Stimulated activated CD4-positive, alpha-beta T cell treated with anti-CD3 and anti-CD28 coated beads, Interleukin-4, amount 100 ng/mL, for 1 hour (primary cell): Measurements from ENCODE around the gene GALNT9.
A peak's percentile ranks its signal among the peaks of the same experiment; 100 is the strongest.

Source experiments
- DNase-seq: peaks from one replicate; pipeline ENCODE4 v3.0.0-alpha.2; 2020

Gene GALNT9

GRCh38 chr12:132344181-132344580, 14.8 kb upstream of the GALNT9 start:
- no peak for DNase-seq

DNA sequence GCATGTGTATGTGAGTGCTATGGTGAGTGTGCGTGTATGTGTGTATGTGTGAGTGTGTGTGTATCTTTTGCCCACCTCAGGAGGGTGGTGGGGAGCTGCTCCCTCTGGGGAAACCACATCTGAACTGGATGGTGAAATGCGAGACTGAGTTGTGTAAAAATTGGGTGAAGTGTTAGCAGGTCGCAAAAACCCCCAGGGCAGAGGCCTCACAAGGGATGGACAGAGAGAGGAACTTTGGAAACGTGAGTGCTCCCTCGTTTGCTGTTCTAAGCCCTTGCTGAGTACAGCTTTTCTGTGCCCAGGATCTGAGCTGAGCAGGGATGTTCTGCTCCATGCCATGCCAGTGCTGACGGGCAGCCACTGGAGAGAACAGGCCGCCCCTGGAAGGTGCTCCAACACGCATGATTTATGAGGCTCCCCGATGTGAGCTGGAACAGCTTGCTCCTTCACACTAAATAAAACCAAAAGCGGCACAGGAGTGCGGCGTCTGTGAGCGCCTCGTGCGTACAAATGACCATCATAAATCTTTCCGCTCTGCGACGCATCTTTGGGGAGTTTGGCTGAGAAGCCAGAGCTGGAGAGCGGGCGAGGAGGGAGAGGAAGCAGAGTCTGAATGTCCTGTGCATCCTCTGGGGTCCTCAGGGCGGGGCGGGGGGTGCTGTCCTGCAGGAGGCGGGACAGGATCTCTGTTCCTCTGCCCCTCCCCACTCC, 14.1 kb upstream of the GALNT9 start:
- DNase-seq, result no peak

GRCh38 chr12:132342251-132343227, 13.2 kb upstream of the GALNT9 start:
- DNase-seq, result no peak

- no peak for DNase-seq
These were observed 12.1 kb upstream of the GALNT9 start for GRCh38 chr12:132341318-132342050.

DNA sequence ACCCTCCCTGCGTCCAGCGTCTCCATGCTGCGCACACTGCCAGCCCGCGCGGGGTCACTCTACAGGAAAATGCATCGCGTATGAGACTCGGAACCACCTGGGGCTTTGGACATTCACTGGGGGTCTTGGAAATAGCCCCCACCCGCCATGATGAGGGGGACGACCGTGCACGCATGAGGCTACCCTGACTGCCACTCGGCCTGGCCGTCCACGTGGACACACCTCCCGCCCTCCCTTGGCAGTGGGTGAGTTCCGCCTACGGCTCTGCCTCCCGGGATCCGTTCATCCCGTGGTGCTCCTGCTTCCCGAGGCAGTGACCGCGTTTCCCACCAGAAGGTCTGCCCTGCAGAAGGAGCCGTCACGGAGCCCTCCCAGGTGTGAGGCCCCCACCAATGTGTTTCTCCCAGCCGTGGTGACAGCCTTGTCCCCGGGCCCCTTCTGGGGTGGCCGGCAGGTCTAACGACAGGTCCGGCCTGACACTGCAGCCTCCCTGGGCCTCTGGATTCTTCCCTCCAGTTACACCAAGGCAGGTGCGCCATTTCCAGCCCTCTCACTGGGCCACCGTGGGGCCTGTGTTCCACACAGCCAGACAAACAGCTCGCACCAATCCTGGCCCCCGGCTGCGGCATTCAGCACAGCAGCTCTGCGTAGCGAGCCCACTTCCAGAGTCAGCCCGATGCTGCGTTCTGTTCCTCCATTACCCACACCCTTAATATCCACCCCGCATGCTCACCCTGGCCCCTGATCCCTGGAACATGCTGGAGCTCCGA, 11.1 kb upstream of the GALNT9 start:
- no peak for DNase-seq

DNA sequence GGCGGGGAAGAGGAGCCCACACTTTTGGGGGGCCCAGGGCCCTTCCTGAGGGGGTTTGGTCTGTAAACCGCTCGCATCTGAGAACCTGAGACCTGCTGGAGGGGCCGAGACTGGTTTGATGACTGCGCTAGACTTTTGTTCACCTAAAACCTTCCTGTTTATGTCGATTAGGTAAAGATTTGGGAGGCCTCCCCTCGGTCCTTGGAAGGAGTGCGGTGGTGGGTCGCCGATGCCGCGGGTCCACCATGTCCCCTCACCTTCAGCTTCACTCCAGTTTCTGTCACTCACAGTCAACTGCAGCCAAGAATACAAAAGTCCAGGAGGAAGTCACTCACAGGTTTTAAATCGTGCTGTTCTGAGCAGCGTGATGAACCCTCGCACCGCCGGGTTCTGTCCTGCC, 10.5 kb upstream of the GALNT9 start:
- DNase-seq, result no peak

GRCh38 chr12:132338781-132339180, 9.4 kb upstream of the GALNT9 start:
- no peak for DNase-seq

DNA sequence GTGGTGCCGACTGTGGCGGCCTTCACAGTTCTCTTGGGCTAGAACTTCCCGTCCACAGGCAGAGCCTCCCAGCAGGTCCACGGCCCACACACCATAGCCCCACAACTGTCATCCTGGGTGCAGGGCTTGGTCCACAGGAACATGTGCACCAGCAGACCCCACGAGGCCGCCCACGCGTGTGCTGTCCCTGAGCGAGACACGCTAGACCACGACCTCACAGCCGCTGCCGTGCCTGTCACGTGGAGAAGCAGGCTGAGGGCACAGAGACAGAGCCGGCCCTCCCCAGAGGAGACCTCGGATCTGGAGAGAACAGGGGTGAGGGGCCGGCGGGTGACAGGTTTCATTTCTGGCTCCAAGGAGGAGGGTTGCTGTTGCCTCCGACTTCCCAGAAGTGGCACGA, 8.9 kb upstream of the GALNT9 start:
- DNase-seq, result no peak

GRCh38 chr12:132337557-132337956, 8.2 kb upstream of the GALNT9 start:
- DNase-seq, result no peak

GRCh38 chr12:132336451-132337413, 7.3 kb upstream of the GALNT9 start:
- DNase-seq, result no peak

DNA sequence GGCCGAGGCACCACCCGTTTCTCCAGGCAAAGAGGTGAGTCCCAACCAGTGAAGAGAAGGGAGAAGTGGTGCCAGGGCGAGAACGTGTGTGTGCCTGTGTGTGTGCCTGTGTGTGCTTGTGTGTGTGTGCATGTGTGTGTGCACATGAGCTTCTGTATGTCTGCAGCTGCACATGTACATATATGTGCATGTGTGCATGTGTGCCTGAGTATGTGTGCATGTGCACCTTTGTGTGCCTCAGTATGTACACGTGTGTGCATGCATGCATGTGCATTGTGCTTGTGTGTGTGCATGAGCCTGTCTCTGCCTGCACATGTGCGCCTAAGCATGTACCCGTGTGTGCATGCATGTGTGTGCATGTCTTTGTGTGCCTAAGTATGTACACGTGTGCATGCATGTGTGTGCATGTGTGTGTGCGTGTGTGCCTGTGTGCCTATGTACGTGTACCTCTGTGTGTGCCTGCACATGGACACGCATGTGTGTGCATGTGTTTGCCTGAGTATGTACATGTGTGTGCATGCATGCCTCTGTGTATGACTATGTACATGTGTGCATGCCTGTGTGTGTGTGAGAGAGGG, 5.9 kb upstream of the GALNT9 start:
- no peak for DNase-seq

DNA sequence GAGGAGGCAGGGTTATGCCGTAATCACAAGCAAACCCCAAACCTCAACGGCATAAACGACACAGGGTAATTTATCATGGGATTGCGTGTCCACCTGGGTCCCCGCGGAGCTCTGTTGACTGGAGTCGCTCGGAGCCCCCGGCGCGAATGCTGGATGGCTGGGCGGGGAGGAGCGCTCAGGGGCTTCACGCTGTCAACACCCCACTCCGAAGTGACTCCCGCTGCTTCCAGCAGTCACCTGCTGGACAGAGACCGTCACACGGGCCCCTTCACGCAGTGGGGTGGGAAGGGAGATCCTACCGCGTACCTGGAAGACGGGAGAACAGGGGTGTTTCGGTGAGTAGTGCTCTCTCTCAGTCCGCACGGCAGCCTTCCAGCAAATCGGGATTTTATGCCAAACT, 4.4 kb upstream of the GALNT9 start:
- no peak for DNase-seq

DNA sequence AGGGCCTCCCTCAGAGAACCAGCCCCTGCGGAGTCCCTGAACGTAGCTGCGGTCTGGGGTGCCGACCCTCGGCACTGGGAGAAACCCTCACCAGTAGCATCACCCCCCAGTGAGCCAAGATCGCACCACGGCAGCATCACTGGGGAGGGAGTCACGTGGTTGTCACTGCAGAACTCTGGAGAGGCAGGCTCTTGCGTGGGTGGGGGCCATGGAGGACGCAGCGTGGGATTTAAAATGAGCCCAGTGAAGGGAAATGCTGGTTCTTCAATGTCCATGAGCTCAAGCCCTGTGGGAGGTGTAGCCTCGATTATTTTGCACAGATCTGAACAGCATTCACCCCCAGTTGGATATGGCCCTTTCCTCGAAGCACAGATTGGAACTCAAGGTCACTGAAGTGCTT, 3.9 kb upstream of the GALNT9 start:
- no peak for DNase-seq

GRCh38 chr12:132330549-132330881, 1.1 kb upstream of the GALNT9 start:
- no peak for DNase-seq

DNA sequence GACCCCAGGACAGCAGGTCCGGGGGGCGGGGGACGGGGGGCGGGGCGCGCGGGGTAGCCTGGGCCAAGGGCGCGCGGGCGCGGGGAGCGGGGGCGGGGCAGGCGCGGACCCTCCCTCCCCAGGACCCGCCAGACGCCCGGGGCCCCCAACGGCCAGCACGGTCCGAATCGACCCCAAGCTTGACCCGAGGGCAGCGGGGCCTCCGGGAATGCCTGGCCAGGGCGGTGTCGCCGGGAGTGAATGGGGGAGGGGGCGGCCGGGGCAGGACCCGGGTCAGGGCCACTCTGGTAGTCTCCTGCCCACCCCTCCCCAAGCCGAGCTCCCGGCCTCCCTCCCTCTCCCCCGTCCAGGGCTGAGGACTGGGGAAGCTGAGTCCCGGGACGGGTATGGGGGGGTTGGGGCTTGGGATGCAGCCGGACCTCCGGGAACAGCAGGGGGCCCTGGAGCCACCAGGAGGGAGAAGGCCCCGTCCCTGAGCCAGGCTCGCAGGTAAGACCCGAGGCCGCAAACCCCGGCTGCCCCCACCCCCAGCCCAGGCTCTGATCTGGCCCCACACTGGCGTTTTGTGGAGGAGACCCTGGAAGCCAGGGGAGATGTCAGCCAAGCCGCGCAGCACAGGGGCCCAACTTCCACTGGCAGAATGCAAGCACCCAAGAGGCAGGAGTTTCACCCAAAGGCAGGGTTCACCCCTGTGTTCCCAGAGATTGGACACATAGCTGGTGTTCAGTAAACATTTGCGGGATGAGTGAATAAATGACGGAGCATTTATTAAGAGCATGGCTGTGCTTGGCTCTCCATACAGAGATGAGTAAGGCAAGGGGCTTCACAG, 545 bp upstream of the GALNT9 start:
- no peak for DNase-seq

DNA sequence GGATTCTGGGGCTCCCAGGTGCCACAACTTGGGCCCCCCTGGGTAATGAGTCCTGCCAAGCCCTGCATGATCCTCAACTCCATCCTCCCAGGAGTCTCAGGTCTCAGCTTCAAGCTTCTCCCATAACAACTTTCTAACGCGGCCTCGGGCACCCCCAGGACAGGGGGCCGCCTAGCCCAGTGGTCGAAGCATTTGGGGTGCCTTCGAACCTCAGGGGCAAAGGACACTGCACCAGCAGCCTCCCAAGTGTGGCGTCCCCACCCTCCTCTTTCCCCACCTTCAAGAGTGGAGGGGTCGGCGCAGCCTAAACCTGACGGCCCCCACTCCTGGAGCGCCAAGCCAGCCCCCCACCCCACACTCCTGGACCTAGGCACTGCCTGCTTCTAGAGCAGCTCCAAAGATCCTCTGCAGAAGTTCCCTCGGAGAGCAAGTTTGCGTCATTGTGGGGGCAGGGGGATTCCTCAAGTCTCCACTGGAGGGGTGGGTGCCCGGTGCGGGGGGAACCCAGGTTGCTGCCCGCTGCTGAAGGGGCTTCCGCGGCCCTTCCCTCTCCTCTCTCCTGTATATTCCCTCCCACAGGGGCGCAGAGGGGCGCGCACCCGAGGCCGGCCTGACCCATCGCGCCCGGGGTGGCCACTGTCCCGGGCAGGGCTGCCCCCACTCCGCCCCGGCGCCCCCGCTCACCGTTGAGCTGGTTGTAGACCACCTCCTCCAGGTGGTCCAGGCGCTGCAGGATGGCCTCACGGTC, 933 bp downstream of the GALNT9 start:
- no peak for DNase-seq

DNA sequence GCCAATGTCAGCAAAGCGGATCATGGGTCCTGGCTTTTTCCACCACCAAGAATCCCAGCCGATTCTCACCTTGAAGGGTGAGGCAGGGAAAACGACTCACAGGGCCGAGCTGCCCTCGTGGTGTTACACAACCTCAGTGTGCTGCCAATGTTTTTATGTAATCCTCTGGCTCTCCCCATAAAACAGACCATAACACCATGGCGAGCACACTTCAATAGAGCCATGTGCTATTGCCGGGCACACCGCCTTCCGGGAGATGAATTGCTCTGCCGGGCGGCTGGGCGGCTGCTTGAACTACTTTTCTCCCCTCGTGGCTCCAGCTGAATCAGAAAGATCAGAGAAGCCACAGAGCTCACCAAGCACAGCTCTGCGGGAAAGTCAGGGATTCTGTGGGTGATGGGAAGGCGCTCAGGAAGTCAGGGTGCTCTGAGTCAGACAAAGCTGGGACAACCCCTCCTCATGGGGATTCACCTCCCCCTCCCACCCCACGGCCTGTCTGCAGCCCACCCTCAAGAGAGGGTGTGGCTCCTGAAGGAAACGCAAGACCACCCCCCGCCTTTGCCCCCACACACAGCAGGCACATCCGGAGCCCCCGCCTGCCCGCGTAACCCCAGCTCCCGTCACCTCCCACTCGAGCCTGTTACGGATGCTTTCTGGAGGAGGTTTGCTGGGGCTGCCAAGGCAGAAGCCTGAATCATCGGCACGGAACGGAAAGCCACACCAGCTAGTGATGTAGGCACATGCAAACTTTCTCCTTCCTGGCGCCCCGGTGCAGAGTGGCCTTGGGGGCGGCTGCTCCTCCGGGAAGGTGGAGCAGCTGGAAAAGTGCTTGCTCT, 1.8 kb downstream of the GALNT9 start:
- DNase-seq, result peak; percentile 67

DNA sequence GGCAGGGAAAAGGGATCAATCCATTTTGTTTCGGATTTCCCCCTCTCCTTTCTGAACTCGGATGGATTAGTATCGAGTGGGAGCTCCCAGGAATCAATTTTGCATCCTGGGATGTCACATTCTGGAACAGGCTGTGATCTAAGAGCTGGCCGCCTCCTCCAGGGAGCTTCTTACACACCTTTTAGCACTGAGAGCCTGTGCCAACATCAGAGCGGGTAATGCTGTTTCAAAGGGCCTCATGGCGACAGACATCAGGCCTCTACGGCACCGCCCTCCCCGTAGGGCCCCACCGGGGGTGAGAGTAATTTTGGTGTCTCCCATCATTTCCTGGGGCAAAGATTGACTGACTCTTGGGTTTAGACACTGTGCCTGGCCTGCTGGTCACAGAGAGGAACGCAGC, 2.7 kb downstream of the GALNT9 start:
- no peak for DNase-seq

DNA sequence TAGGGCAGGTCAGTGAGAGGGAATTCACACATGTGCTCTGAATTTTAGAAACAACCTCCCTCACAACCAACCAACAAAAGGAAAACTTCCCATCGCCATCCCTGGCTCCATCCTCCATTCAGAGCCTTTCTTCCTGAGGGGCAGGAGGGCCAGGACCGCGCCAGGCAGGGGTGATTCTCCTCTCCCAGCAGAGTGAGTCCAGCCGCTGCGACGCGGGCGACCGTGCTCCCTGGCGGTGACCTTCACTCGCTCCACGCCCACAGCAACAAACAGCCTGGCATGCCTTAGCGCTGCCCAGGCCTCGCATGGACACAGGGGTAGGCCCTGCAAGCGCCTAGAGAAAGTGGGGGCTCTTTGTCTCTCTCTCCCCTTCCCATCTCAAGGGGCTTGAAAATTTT, 3.7 kb downstream of the GALNT9 start:
- no peak for DNase-seq
